Tibial nerve (tissue), 4 donors: ENCODE results near the gene RBCK1. TPM values are rescaled to one million over a fixed set of nuclear protein-coding genes. Genes with fewer than 3 reads are reported as not detected.

Experiments used
- DNase-seq, 2 donors: peaks; one replicate each; pipeline ENCODE4 v3.0.0-alpha.2; 2019; ENCODE audit warnings: low spot score in 2 of 2
- H3K27ac ChIP-seq, 4 donors: fragments of 200-600 bp; sonication (generic) in 3 of 4; one replicate each; pipeline ENCODE4 v1.5.1; 2017 to 2019; ENCODE audit warnings: mild to moderate bottlenecking in 1 of 4
- H3K27me3 ChIP-seq, 2 donors: fragments of 200-600 bp; sonication (generic) in 1 of 2; one replicate each; pipeline versions ENCODE4 v1.5.1 to v1.6.0; 2017 to 2019
- H3K36me3 ChIP-seq, 3 donors: fragments of 200-600 bp; sonication (generic); one replicate each; pipeline ENCODE4 v1.5.1; 2018 to 2019
- H3K4me1 ChIP-seq, 4 donors: fragments of 200-600 bp; sonication (generic) in 3 of 4; one replicate each; pipeline ENCODE4 v1.5.1; 2017 to 2019
- H3K4me3 ChIP-seq, 4 donors: fragments of 200-600 bp; sonication (generic) in 3 of 4; one replicate each; pipeline ENCODE4 v1.5.1; 2017 to 2019; ENCODE audit warnings: mild to moderate bottlenecking in 1 of 4, moderate library complexity in 1 of 4
- H3K9me3 ChIP-seq, 4 donors: fragments of 200-600 bp; sonication (generic) in 3 of 4; one replicate each; pipeline ENCODE4 v1.5.1; 2017 to 2019
- EP300 ChIP-seq, 2 donors: sonication (generic); formaldehyde crosslinking; IDR thresholded peaks; one replicate each; pipeline ENCODE4 v1.6.1; 2017; ENCODE audit warnings: antibody characterized with exemption in 2 of 2, mild to moderate bottlenecking in 1 of 2
- POLR2A ChIP-seq, 2 donors: fragments of 450-650 bp; IDR thresholded peaks; one replicate each; pipeline ENCODE4 v1.6.1; 2017; ENCODE audit warnings: antibody characterized with exemption in 2 of 2, mild to moderate bottlenecking in 2 of 2, moderate library complexity in 2 of 2
- WGBS, 2 donors: methylation state at CpG; one replicate each; pipeline ENCODE4 v1.1.5; 2018; 5-methylcytosine and 5-hydroxymethylcytosine counted together
- total RNA-seq, 4 donors: library from RNA; depleted of rRNA; stranded (reverse); fragments of >200 nt; gene quantifications; one replicate each; pipeline ENCODE4 v1.1.0, GENCODE V29; 2016
- TF ChIP-seq, protein P1 (sequence below), 5 experiments: fragments of 200-600 bp in 3 of 5; fragments of 450-650 bp in 2 of 5; sonication (generic) in 3 of 5; IDR thresholded peaks; one replicate each; pipeline ENCODE4 v1.5.1; 2016 to 2019; ENCODE audit warnings: antibody characterized with exemption in 5 of 5, mild to moderate bottlenecking in 3 of 5, moderate library complexity in 2 of 5

RBCK1 gene
- total RNA-seq, 4 donors from 2014 or later = 93.5 to 149 (median 118) TPM

DNA sequence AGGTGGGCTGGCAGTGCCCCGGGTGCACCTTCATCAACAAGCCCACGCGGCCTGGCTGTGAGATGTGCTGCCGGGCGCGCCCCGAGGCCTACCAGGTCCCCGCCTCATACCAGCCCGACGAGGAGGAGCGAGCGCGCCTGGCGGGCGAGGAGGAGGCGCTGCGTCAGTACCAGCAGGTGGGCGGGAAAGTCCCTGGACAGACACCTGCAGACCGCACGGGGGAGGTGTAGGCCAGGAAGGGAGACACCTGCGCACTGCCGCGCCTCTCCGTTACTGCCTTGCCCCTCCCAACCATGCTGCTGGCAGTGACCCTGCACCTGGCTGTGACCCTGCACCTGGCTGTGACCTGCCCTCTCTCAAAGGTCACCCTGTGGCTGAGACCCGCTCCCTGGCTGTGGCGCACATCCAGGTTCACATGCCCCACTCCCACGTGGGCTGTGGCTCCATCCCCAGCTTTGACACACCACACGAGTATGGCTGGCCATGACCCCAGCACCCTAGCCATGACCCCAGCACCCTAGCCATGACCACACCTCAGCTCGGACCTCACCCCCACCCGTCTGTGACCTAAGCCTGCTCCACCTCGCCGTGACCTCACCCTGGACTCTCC, 11.6 kb downstream of the RBCK1 start:
- H3K9me3 ChIP-seq = no peaks in the 10 kb centered on the region
- WGBS, 2 donors = 90 to 93% methylated on average over 29 to 32 of the region's 32 CpGs
- H3K4me3 ChIP-seq = no peak overlapping the region
- H3K27me3 ChIP-seq = no peaks in the 10 kb centered on the region
- TF ChIP-seq POLR2A (IDR thresholded peaks at IDR 0.05) (no peak), EP300 (IDR thresholded peaks at IDR 0.05) (no peak)
- TF ChIP-seq, protein P1, sequence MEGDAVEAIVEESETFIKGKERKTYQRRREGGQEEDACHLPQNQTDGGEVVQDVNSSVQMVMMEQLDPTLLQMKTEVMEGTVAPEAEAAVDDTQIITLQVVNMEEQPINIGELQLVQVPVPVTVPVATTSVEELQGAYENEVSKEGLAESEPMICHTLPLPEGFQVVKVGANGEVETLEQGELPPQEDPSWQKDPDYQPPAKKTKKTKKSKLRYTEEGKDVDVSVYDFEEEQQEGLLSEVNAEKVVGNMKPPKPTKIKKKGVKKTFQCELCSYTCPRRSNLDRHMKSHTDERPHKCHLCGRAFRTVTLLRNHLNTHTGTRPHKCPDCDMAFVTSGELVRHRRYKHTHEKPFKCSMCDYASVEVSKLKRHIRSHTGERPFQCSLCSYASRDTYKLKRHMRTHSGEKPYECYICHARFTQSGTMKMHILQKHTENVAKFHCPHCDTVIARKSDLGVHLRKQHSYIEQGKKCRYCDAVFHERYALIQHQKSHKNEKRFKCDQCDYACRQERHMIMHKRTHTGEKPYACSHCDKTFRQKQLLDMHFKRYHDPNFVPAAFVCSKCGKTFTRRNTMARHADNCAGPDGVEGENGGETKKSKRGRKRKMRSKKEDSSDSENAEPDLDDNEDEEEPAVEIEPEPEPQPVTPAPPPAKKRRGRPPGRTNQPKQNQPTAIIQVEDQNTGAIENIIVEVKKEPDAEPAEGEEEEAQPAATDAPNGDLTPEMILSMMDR (IDR thresholded peaks at IDR 0.05) = no peak
- no peaks in the 10 kb centered on the region for H3K4me1 ChIP-seq
- no peak for DNase-seq
- peaks cover 0 to 84% (median 15%) of the 10 kb centered on the region in 3 donors for H3K36me3 ChIP-seq
- no peak overlapping the region for H3K27ac ChIP-seq

DNA sequence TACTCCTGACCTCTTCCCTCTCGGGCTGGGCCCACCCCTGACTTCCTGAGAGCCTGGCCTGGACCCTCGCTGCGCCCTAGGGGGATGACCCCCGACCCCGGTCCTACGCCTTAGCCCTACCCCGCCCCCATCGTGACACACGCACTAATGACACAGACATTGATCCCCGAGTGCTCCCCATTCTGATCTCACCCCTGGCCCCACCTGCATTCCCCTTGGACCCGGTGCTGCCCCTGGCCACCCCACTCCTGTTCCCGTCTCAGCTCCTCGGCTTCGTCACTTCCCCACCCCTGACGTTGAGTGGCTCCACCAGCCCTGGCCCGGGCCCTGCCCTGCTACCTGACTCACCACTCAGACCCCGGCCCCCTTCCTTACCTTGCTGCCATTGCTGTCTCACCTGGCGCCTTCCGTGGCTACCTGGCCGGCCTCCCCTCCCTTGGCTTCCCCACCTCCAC, 12.1 kb downstream of the RBCK1 start:
- H3K9me3 ChIP-seq = no peaks in the 10 kb centered on the region
- no peaks in the 10 kb centered on the region for H3K27me3 ChIP-seq
- H3K27ac ChIP-seq = no peak overlapping the region
- H3K4me3 ChIP-seq = no peak overlapping the region
- WGBS, 2 donors = 89 to 94% methylated on average over 20 of the region's 20 CpGs
- TF ChIP-seq, protein P1 (IDR thresholded peaks at IDR 0.05) = no peak
- TF ChIP-seq POLR2A (IDR thresholded peaks at IDR 0.05) = no peak
- TF ChIP-seq EP300 (IDR thresholded peaks at IDR 0.05) = no peak
- H3K36me3 ChIP-seq = peaks cover 0 to 89% (median 15%) of the 10 kb centered on the region in 3 donors
- no peak for DNase-seq
- H3K4me1 ChIP-seq = no peaks in the 10 kb centered on the region

DNA sequence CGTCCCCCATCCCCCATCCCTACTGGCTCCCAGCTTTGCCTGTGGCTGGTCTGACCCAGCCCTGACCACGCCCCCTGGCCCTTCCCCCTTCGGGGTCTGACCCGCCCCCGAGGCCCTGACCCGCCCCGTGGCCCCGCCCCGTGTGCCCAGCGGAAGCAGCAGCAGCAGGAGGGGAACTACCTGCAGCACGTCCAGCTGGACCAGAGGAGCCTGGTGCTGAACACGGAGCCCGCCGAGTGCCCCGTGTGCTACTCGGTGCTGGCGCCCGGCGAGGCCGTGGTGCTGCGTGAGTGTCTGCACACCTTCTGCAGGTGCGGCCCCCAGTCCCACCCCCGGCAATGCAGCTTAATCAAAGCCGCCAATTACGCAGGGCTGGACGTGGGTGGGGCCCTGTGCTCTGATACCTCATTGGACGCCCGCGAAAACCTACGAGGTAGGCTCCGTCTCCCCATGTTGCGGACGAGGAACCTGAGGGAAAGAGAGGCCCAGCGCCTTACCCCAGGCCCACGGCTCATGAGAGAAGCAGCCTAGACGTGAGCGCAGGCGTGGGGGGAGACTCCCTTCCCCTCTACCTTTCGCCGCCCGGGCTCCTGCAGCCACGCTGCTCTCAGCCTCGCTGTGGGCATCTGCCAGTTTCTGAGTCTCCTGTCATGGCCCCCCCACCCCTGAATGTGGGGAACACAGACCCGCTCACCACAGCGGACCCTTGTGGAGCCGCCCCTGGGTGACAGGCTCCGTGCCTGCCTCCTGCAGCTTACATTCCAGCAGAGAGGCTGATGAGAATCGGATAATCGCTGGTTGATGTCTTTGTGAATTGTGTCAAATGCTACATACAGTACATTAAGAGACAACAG, 12.8 kb downstream of the RBCK1 start:
- no peak for DNase-seq
- WGBS, 2 donors = 86 to 88% methylated on average over 33 to 34 of the region's 49 CpGs
- Histone ChIP-seq H3K4me3 (no peak overlapping the region), H3K27me3 (no peaks in the 10 kb centered on the region), H3K27ac (no peak overlapping the region), H3K36me3 (peaks cover 0 to 94% (median 15%) of the 10 kb centered on the region in 3 donors), H3K9me3 (no peaks in the 10 kb centered on the region), H3K4me1 (no peaks in the 10 kb centered on the region)
- TF ChIP-seq EP300 (IDR thresholded peaks at IDR 0.05) (no peak), POLR2A (IDR thresholded peaks at IDR 0.05) (no peak)
- TF ChIP-seq, protein P1 (IDR thresholded peaks at IDR 0.05) = no peak

DNA sequence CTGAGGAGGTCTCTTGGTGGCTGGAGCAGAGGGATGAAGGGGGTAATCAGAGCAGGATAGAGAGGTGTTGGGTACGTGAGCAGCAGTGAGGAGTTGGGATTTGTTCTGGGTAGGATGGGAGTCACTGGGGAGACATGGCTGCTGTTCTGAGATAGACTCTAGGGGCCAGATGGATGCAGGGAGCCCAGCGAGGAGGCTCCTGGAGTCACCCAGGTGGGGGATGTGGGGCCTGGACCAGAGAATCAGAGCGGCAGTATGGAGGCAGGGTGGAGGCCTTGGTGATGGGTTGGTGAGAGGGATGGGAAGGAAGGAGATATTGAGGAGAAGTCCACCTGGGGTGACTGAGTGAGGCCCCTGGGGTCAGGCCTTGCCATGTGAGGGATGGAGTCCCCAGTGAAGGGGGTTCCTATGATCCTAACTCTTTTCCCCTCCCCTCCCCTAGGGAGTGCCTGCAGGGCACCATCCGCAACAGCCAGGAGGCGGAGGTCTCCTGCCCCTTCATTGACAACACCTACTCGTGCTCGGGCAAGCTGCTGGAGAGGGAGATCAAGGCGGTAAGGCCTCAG, 13.7 kb downstream of the RBCK1 start:
- Histone ChIP-seq H3K9me3 (no peaks in the 10 kb centered on the region), H3K36me3 (peaks cover 0 to 95% (median 15%) of the 10 kb centered on the region in 3 donors), H3K27me3 (no peaks in the 10 kb centered on the region), H3K27ac (no peak overlapping the region), H3K4me3 (no peak overlapping the region), H3K4me1 (no peaks in the 10 kb centered on the region)
- DNase-seq = no peak
- WGBS, 2 donors = 92 to 98% methylated on average over 8 of the region's 8 CpGs
- TF ChIP-seq EP300 (IDR thresholded peaks at IDR 0.05) (no peak), POLR2A (IDR thresholded peaks at IDR 0.05) (no peak)
- TF ChIP-seq, protein P1 (IDR thresholded peaks at IDR 0.05) = no peak

DNA sequence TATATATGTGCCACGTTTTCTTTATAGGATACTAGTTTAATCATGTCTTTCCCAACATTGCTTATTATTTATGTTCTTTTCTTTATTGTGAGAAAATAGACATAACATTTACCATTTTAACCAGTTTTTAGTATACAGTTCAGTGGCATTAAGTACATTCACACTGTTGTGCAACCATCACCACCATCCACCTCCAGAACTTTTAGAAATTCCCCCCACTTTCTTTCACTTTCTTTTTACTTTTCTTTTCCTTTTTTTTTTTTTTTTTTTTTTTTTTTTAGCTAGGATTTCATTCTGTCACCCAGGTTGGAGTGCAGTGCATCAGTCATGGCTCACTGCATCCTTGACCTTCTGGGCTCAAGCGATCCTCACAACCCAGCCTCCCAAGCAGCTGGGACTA, 18.5 kb downstream of the RBCK1 start:
- no peak for DNase-seq
- TF ChIP-seq, protein P1 (IDR thresholded peaks at IDR 0.05) = no peak
- no peak for TF ChIP-seq POLR2A (IDR thresholded peaks at IDR 0.05)
- no peak for TF ChIP-seq EP300 (IDR thresholded peaks at IDR 0.05)
- Histone ChIP-seq H3K9me3 (no peaks in the 10 kb centered on the region), H3K27ac (no peak overlapping the region), H3K36me3 (peaks cover 0 to 96% (median 8%) of the 10 kb centered on the region in 3 donors), H3K4me1 (no peaks in the 10 kb centered on the region), H3K4me3 (no peak overlapping the region), H3K27me3 (no peaks in the 10 kb centered on the region)
- 90 to 94% methylated on average over 2 of the region's 2 CpGs for WGBS, 2 donors
